Uterus (tissue), 4 donors: ENCODE measurements around the gene PLXNA3. TPM values are rescaled to one million over a fixed set of nuclear protein-coding genes. Genes with fewer than 3 reads are reported as not detected.

Experiments
- DNase-seq, 2 donors: peaks; one replicate each; pipeline ENCODE4 v3.0.0-alpha.2; 2019 to 2020
- H3K27ac ChIP-seq, 2 donors: fragments of 200-600 bp; sonication (generic); 1 replicate in 1 of 2; 2 replicates in 1 of 2; pipeline ENCODE4 v1.5.1; 2016 to 2018
- H3K27me3 ChIP-seq, 2 donors: fragments of 200-600 bp; sonication (generic); one replicate each; pipeline ENCODE4 v1.5.1; 2018 to 2019; ENCODE audit warnings: control low read depth in 1 of 2
- H3K36me3 ChIP-seq, 2 donors: fragments of 200-600 bp; sonication (generic); one replicate each; pipeline ENCODE4 v1.5.1; 2019; ENCODE audit warnings: control low read depth in 1 of 2
- H3K4me1 ChIP-seq, 2 donors: fragments of 200-600 bp; sonication (generic); one replicate each; pipeline ENCODE4 v1.5.1; 2018 to 2019; ENCODE audit warnings: control low read depth in 1 of 2
- H3K4me3 ChIP-seq, 2 donors: fragments of 200-600 bp; sonication (generic); 1 replicate in 1 of 2; 2 replicates in 1 of 2; pipeline ENCODE4 v1.5.1; 2018 to 2019; ENCODE audit warnings: mild to moderate bottlenecking in 1 of 2
- H3K9me3 ChIP-seq, 2 donors: fragments of 200-600 bp; sonication (generic); one replicate each; pipeline ENCODE4 v1.5.1; 2019; ENCODE audit warnings: control low read depth in 1 of 2
- POLR2A ChIP-seq, 2 donors: fragments of 450-650 bp; IDR thresholded peaks; one replicate each; pipeline ENCODE4 v1.6.1; 2016; ENCODE audit warnings: antibody characterized with exemption in 2 of 2, mild to moderate bottlenecking in 1 of 2, moderate library complexity in 1 of 2
- intact Hi-C: fragments of 100-400 bp; cut with DNase I; formaldehyde crosslinking; loops from one replicate; pipeline ENCODE4 v1.15.1; 2023; ENCODE audit warnings: low total_unique reads
- total RNA-seq, 4 donors: library from RNA; depleted of rRNA in 3 of 4; stranded (reverse); fragments of >200 nt in 3 of 4; gene quantifications; one replicate each; pipeline versions ENCODE4 v1.1.0 to v1.2.4, GENCODE V29; 2014 to 2023
- TF ChIP-seq, protein P1 (sequence below), 4 experiments: fragments of 200-600 bp in 2 of 4; fragments of 450-650 bp in 2 of 4; sonication (generic) in 2 of 4; IDR thresholded peaks; one replicate each; pipeline ENCODE4 v1.5.1; 2016 to 2019; ENCODE audit warnings: antibody characterized with exemption in 4 of 4, mild to moderate bottlenecking in 2 of 4, moderate library complexity in 1 of 4
- donor health status: DM: yes; HTN: yes; CAD: no.

Gene PLXNA3
- total RNA-seq, 4 donors from 2014 or later: 2.1 to 102 (median 8.6) TPM

GRCh38 chrX:154466907-154467306 lies 8.8 kb downstream of the PLXNA3 start:
- Histone ChIP-seq H3K27me3 (no peaks in the 10 kb centered on the region), H3K36me3 (no peaks in the 10 kb centered on the region), H3K27ac (no peak overlapping the region), H3K4me3 (no peak overlapping the region), H3K9me3 (no peaks in the 10 kb centered on the region), H3K4me1 (no peaks in the 10 kb centered on the region)
- intact Hi-C loops: no loop called here
- no peak for TF ChIP-seq POLR2A (IDR thresholded peaks at IDR 0.05)
- TF ChIP-seq, protein P1, sequence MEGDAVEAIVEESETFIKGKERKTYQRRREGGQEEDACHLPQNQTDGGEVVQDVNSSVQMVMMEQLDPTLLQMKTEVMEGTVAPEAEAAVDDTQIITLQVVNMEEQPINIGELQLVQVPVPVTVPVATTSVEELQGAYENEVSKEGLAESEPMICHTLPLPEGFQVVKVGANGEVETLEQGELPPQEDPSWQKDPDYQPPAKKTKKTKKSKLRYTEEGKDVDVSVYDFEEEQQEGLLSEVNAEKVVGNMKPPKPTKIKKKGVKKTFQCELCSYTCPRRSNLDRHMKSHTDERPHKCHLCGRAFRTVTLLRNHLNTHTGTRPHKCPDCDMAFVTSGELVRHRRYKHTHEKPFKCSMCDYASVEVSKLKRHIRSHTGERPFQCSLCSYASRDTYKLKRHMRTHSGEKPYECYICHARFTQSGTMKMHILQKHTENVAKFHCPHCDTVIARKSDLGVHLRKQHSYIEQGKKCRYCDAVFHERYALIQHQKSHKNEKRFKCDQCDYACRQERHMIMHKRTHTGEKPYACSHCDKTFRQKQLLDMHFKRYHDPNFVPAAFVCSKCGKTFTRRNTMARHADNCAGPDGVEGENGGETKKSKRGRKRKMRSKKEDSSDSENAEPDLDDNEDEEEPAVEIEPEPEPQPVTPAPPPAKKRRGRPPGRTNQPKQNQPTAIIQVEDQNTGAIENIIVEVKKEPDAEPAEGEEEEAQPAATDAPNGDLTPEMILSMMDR (IDR thresholded peaks at IDR 0.05): no peak
- no peak for DNase-seq

DNA sequence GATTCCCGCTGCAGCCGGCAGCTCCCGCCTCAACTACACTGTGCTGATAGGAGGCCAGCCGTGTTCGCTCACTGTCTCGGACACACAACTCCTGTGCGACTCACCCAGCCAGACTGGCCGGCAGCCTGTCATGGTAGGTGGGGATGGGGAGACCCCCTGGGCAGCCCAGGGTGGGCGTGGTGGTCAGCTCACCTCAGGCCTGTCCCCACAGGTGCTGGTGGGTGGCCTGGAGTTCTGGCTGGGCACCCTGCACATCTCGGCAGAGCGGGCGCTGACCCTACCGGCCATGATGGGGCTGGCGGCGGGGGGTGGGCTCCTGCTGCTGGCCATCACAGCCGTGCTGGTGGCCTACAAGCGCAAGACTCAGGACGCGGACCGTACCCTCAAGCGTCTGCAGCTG lies 9.5 kb downstream of the PLXNA3 start:
- no peak for DNase-seq
- H3K9me3 ChIP-seq: no peaks in the 10 kb centered on the region
- H3K27ac ChIP-seq: no peak overlapping the region
- TF ChIP-seq POLR2A (IDR thresholded peaks at IDR 0.05): no peak
- TF ChIP-seq, protein P1 (IDR thresholded peaks at IDR 0.05): no peak
- intact Hi-C loops: no loop called here
- no peak overlapping the region for H3K4me3 ChIP-seq
- H3K27me3 ChIP-seq: no peaks in the 10 kb centered on the region
- no peaks in the 10 kb centered on the region for H3K4me1 ChIP-seq
- H3K36me3 ChIP-seq: no peaks in the 10 kb centered on the region

- no peak for TF ChIP-seq POLR2A (IDR thresholded peaks at IDR 0.05)
- TF ChIP-seq, protein P1 (IDR thresholded peaks at IDR 0.05): no peak
- H3K9me3 ChIP-seq: no peaks in the 10 kb centered on the region
- H3K4me3 ChIP-seq: no peak overlapping the region
- H3K27ac ChIP-seq: no peak overlapping the region
- H3K27me3 ChIP-seq: no peaks in the 10 kb centered on the region
- H3K36me3 ChIP-seq: no peaks in the 10 kb centered on the region
- no peaks in the 10 kb centered on the region for H3K4me1 ChIP-seq
- intact Hi-C loops: no loop called here
- DNase-seq: no peak
Observed at GRCh38 chrX:154468217-154468616, 10.1 kb downstream of the PLXNA3 start.

GRCh38 chrX:154469114-154469513 lies 11.0 kb downstream of the PLXNA3 start:
- no peak overlapping the region for H3K4me3 ChIP-seq
- H3K27me3 ChIP-seq: no peaks in the 10 kb centered on the region
- H3K36me3 ChIP-seq: no peaks in the 10 kb centered on the region
- H3K9me3 ChIP-seq: no peaks in the 10 kb centered on the region
- no peak for DNase-seq
- H3K27ac ChIP-seq: no peak overlapping the region
- intact Hi-C loops: no loop called here
- TF ChIP-seq, protein P1 (IDR thresholded peaks at IDR 0.05): no peak
- TF ChIP-seq POLR2A (IDR thresholded peaks at IDR 0.05): no peak
- H3K4me1 ChIP-seq: no peaks in the 10 kb centered on the region

GRCh38 chrX:154469880-154470279 lies 11.8 kb downstream of the PLXNA3 start:
- intact Hi-C loops: no loop called here
- Histone ChIP-seq H3K4me1 (no peaks in the 10 kb centered on the region), H3K27ac (no peak overlapping the region), H3K9me3 (no peaks in the 10 kb centered on the region), H3K27me3 (no peaks in the 10 kb centered on the region), H3K36me3 (no peaks in the 10 kb centered on the region), H3K4me3 (no peak overlapping the region)
- no peak for DNase-seq
- no peak for TF ChIP-seq POLR2A (IDR thresholded peaks at IDR 0.05)
- TF ChIP-seq, protein P1 (IDR thresholded peaks at IDR 0.05): no peak
